Astrocyte (in vitro differentiated cells and primary cell): ENCODE results near the gene IL10RB. TPM values are rescaled to one million over a fixed set of nuclear protein-coding genes. Genes with fewer than 3 reads are reported as not detected.

Experiments used
- DNase-seq: peaks from one replicate; pipeline ENCODE4 v3.0.0-alpha.2; 2010; ENCODE audit warnings: low read depth
- FAIRE-seq: peaks from 2 replicates; lab custom pipeline; 2011; peaks lifted over from hg19 to GRCh38; lab: Jason Lieb, UNC
- H2AFZ ChIP-seq: 2 replicates; pipeline ENCODE4 v1.6.0; 2012; ENCODE audit warnings: low read depth, low read length, inconsistent platforms
- H3K27ac ChIP-seq: 2 replicates; pipeline ENCODE4 v1.5.1; 2011; ENCODE audit warnings: low read depth, low read length, inconsistent platforms
- H3K27me3 ChIP-seq: 2 replicates; pipeline ENCODE4 v1.6.0; 2011; ENCODE audit warnings: low read length, inconsistent platforms; ENCODE audit not compliant: insufficient read depth
- H3K36me3 ChIP-seq: 2 replicates; pipeline ENCODE4 v1.5.1; 2011; ENCODE audit warnings: low read length, inconsistent platforms; ENCODE audit not compliant: insufficient read depth
- H3K4me1 ChIP-seq: 2 replicates; pipeline ENCODE4 v1.5.1; 2011; ENCODE audit warnings: low read length, inconsistent platforms; ENCODE audit not compliant: insufficient read depth
- H3K4me2 ChIP-seq: 2 replicates; pipeline ENCODE4 v1.6.0; 2012; ENCODE audit warnings: low read length, inconsistent platforms
- H3K4me3 ChIP-seq: 2 replicates; pipeline ENCODE4 v1.5.1; 2011; ENCODE audit warnings: low read depth, mild to moderate bottlenecking, low read length, inconsistent platforms; ENCODE audit not compliant: insufficient read depth
- H3K79me2 ChIP-seq: 2 replicates; pipeline ENCODE4 v1.6.0; 2012; ENCODE audit warnings: mild to moderate bottlenecking, low read length, inconsistent platforms; ENCODE audit not compliant: insufficient read depth
- H3K9ac ChIP-seq: 2 replicates; pipeline ENCODE4 v1.6.0; 2012; ENCODE audit warnings: mild to moderate bottlenecking, low read length, inconsistent platforms
- H3K9me3 ChIP-seq: 2 replicates; pipeline ENCODE4 v1.5.1; 2012; ENCODE audit warnings: low read depth, mild to moderate bottlenecking, low read length, inconsistent platforms; ENCODE audit not compliant: insufficient read depth
- H4K20me1 ChIP-seq: 2 replicates; pipeline ENCODE4 v1.6.0; 2012; ENCODE audit warnings: low read length, inconsistent platforms; ENCODE audit not compliant: insufficient read depth
- H3K27ac Mint-ChIP-seq: one replicate; pipeline ENCODE4 v1.8.0; 2021; ENCODE audit warnings: mild to moderate bottlenecking, mixed read lengths; ENCODE audit not compliant: unreplicated experiment
- H3K27me3 Mint-ChIP-seq: one replicate; pipeline ENCODE4 v1.8.0; 2021; ENCODE audit warnings: low read depth, mixed read lengths; ENCODE audit not compliant: unreplicated experiment
- H3K36me3 Mint-ChIP-seq: one replicate; pipeline ENCODE4 v1.8.0; 2021; ENCODE audit warnings: low read depth, mixed read lengths; ENCODE audit not compliant: unreplicated experiment
- H3K4me1 Mint-ChIP-seq: one replicate; pipeline ENCODE4 v1.8.0; 2021; ENCODE audit warnings: low read depth, mixed read lengths; ENCODE audit not compliant: unreplicated experiment
- H3K4me3 Mint-ChIP-seq: one replicate; pipeline ENCODE4 v1.8.0; 2021; ENCODE audit warnings: mild to moderate bottlenecking, moderate library complexity, mixed read lengths; ENCODE audit not compliant: unreplicated experiment
- H3K9me3 Mint-ChIP-seq: one replicate; pipeline ENCODE4 v1.8.0; 2021; ENCODE audit warnings: mild to moderate bottlenecking, mixed read lengths; ENCODE audit not compliant: unreplicated experiment
- EZH2 ChIP-seq: IDR thresholded peaks from 2 replicates; pipeline ENCODE4 v1.6.1; 2012; ENCODE audit warnings: mild to moderate bottlenecking, low read length, inconsistent platforms; ENCODE audit not compliant: insufficient read depth
- total RNA-seq: library from RNA; stranded (reverse); gene quantifications from 2 replicates; pipeline ENCODE4 v1.2.1, GENCODE V29; 2021
- TF ChIP-seq, protein P1 (sequence below): IDR thresholded peaks from 2 replicates; pipeline ENCODE4 v1.5.1; 2011; ENCODE audit warnings: low read depth, mild to moderate bottlenecking, inconsistent platforms, low read length, moderate library complexity; ENCODE audit not compliant: insufficient read depth

The IL10RB gene
- total RNA-seq, 1 donor from 2014 or later = 14.0 TPM

GRCh38 chr21:33300701-33301631 lies 34.8 kb downstream of the IL10RB start:
- TF ChIP-seq, protein P1, sequence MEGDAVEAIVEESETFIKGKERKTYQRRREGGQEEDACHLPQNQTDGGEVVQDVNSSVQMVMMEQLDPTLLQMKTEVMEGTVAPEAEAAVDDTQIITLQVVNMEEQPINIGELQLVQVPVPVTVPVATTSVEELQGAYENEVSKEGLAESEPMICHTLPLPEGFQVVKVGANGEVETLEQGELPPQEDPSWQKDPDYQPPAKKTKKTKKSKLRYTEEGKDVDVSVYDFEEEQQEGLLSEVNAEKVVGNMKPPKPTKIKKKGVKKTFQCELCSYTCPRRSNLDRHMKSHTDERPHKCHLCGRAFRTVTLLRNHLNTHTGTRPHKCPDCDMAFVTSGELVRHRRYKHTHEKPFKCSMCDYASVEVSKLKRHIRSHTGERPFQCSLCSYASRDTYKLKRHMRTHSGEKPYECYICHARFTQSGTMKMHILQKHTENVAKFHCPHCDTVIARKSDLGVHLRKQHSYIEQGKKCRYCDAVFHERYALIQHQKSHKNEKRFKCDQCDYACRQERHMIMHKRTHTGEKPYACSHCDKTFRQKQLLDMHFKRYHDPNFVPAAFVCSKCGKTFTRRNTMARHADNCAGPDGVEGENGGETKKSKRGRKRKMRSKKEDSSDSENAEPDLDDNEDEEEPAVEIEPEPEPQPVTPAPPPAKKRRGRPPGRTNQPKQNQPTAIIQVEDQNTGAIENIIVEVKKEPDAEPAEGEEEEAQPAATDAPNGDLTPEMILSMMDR = no peak
- no peak for TF ChIP-seq EZH2
- no peaks in the 10 kb centered on the region for H3K9me3 ChIP-seq
- H3K4me2 ChIP-seq = no peak overlapping the region
- H3K27me3 Mint-ChIP-seq = peaks cover 1% of the 10 kb centered on the region
- DNase-seq (no peak), FAIRE-seq (no peak)
- no peak overlapping the region for H3K27ac Mint-ChIP-seq
- H2AFZ ChIP-seq = no peak overlapping the region
- no peaks in the 10 kb centered on the region for H4K20me1 ChIP-seq
- H3K9me3 Mint-ChIP-seq = peaks cover 2% of the 10 kb centered on the region
- no peak overlapping the region for H3K4me3 ChIP-seq
- no peaks in the 10 kb centered on the region for H3K27me3 ChIP-seq
- H3K79me2 ChIP-seq = no peaks in the 10 kb centered on the region
- H3K36me3 Mint-ChIP-seq = peaks cover 1% of the 10 kb centered on the region
- H3K4me3 Mint-ChIP-seq = no peak overlapping the region
- H3K4me1 ChIP-seq = no peaks in the 10 kb centered on the region
- no peak overlapping the region for H3K9ac ChIP-seq
- H3K4me1 Mint-ChIP-seq = peaks cover 3% of the 10 kb centered on the region
- no peak overlapping the region for H3K27ac ChIP-seq
- H3K36me3 ChIP-seq = no peaks in the 10 kb centered on the region

DNA sequence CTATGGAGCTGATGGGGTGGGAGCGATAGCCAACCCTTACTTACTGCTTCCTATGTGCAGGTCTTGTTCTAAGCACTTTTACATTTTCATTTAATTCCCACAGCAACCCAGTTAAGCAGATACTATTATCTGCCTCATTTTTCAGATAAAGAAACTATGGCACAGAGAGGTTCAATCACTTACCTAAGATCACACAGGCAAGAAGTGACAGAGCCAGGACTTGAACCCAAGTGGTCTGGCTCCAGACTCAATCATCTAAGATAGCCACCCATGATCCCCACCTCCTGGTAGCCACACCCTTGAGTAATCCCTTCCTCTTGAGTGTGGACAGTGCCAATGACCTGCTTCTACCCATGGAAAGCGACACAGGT lies 35.5 kb downstream of the IL10RB start:
- H3K4me1 Mint-ChIP-seq = peaks cover 3% of the 10 kb centered on the region
- H3K9me3 ChIP-seq = no peaks in the 10 kb centered on the region
- FAIRE-seq (no peak), DNase-seq (no peak)
- no peak overlapping the region for H2AFZ ChIP-seq
- no peak overlapping the region for H3K27ac Mint-ChIP-seq
- no peak overlapping the region for H3K4me3 ChIP-seq
- H3K36me3 Mint-ChIP-seq = no peaks in the 10 kb centered on the region
- H3K27ac ChIP-seq = no peak overlapping the region
- H4K20me1 ChIP-seq = no peaks in the 10 kb centered on the region
- peaks cover 2% of the 10 kb centered on the region for H3K9me3 Mint-ChIP-seq
- TF ChIP-seq, protein P1 = no peak
- no peak for TF ChIP-seq EZH2
- no peaks in the 10 kb centered on the region for H3K4me1 ChIP-seq
- no peaks in the 10 kb centered on the region for H3K36me3 ChIP-seq
- H3K4me2 ChIP-seq = no peak overlapping the region
- H3K79me2 ChIP-seq = no peaks in the 10 kb centered on the region
- H3K27me3 Mint-ChIP-seq = peaks cover 1% of the 10 kb centered on the region
- H3K9ac ChIP-seq = no peak overlapping the region
- H3K27me3 ChIP-seq = no peaks in the 10 kb centered on the region
- no peak overlapping the region for H3K4me3 Mint-ChIP-seq

GRCh38 chr21:33302055-33302454 lies 35.9 kb downstream of the IL10RB start:
- no peak overlapping the region for H3K27ac Mint-ChIP-seq
- DNase-seq (no peak), FAIRE-seq (no peak)
- H3K9me3 ChIP-seq = no peaks in the 10 kb centered on the region
- no peak overlapping the region for H3K9ac ChIP-seq
- TF ChIP-seq, protein P1 = no peak
- no peak for TF ChIP-seq EZH2
- H3K4me1 ChIP-seq = no peaks in the 10 kb centered on the region
- no peaks in the 10 kb centered on the region for H3K79me2 ChIP-seq
- peaks cover 1% of the 10 kb centered on the region for H3K9me3 Mint-ChIP-seq
- H2AFZ ChIP-seq = no peak overlapping the region
- H3K4me3 Mint-ChIP-seq = no peak overlapping the region
- H3K4me1 Mint-ChIP-seq = peaks cover 3% of the 10 kb centered on the region
- no peaks in the 10 kb centered on the region for H3K36me3 ChIP-seq
- H3K4me3 ChIP-seq = no peak overlapping the region
- no peaks in the 10 kb centered on the region for H4K20me1 ChIP-seq
- peaks cover 2% of the 10 kb centered on the region for H3K27me3 Mint-ChIP-seq
- no peaks in the 10 kb centered on the region for H3K36me3 Mint-ChIP-seq
- H3K27me3 ChIP-seq = no peaks in the 10 kb centered on the region
- no peak overlapping the region for H3K4me2 ChIP-seq
- no peak overlapping the region for H3K27ac ChIP-seq
